GM12892 (cell line): ENCODE results near the gene APOBEC3H.
A peak's percentile ranks its signal among the peaks of the same experiment; 100 is the strongest.

ENCODE experiments used
- DNase-seq: peaks from one replicate; pipeline ENCODE4 v3.0.0; 2011; ENCODE audit not compliant: insufficient read length
- FAIRE-seq: peaks from 2 replicates; lab custom pipeline; 2011; peaks lifted over from hg19 to GRCh38; lab: Jason Lieb, UNC
- POLR2A ChIP-seq: IDR thresholded peaks from 2 replicates; pipeline ENCODE4 v1.6.1; 2011; ENCODE audit warnings: low read depth, low read length, control low read depth
- POLR2AphosphoS5 ChIP-seq: IDR thresholded peaks from 2 replicates; pipeline ENCODE4 v1.6.1; 2011; ENCODE audit warnings: low read depth, low read length, control low read depth
- TAF1 ChIP-seq: IDR thresholded peaks from 2 replicates; pipeline ENCODE4 v1.6.1; 2011; ENCODE audit warnings: low read depth, mild to moderate bottlenecking, control low read depth, low read length, borderline replicate concordance

The APOBEC3H gene

GRCh38 chr22:39148026-39148726 is 51.1 kb downstream of the APOBEC3H start:
- no peak for FAIRE-seq
- no peak for TF ChIP-seq POLR2AphosphoS5
- no peak for TF ChIP-seq TAF1
- TF ChIP-seq POLR2A = no peak

GRCh38 chr22:39148727-39149535 is 51.9 kb downstream of the APOBEC3H start:
- peak; percentile 87 for FAIRE-seq
- TF ChIP-seq POLR2A = 0 out of 2 replicates have a peak, but pooled peaks have one; percentile 47
- no peak for TF ChIP-seq TAF1
- DNase-seq = peak; percentile 66

More at GRCh38 chr22:39148026-39148726, 51.1 kb downstream of the APOBEC3H start:
- no peak for DNase-seq

GRCh38 chr22:39149915-39150847 is 53.1 kb downstream of the APOBEC3H start:
- DNase-seq = no peak
- FAIRE-seq = no peak
- 0 out of 2 replicates have a peak, but pooled peaks have one; percentile 30 for TF ChIP-seq POLR2AphosphoS5
- no peak for TF ChIP-seq TAF1
- TF ChIP-seq POLR2A = no peak

GRCh38 chr22:39150848-39151215 is 53.8 kb downstream of the APOBEC3H start:
- TF ChIP-seq POLR2A (no peak), POLR2AphosphoS5 (no peak), TAF1 (no peak)
- DNase-seq = no peak
- no peak for FAIRE-seq

GRCh38 chr22:39151329-39151975 is 54.4 kb downstream of the APOBEC3H start:
- FAIRE-seq = no peak

GRCh38 chr22:39152024-39152510 is 55.0 kb downstream of the APOBEC3H start:
- TF ChIP-seq POLR2AphosphoS5 (no peak; the same call in 1 of the 2 replicates), POLR2A (no peak), TAF1 (no peak)
- no peak for FAIRE-seq

More at GRCh38 chr22:39151329-39151975, 54.4 kb downstream of the APOBEC3H start:
- TF ChIP-seq TAF1 (no peak), POLR2A (no peak), POLR2AphosphoS5 (no peak)
- no peak for DNase-seq

GRCh38 chr22:39152511-39153219 is 55.6 kb downstream of the APOBEC3H start, which contains the start of gene CBX7:
Gene CBX7 (minus strand): TSS chr22:39152680. CDS start chr22:39152444, 236 bp downstream.
- FAIRE-seq (peak; percentile 97), DNase-seq (peak; percentile 93)
- TF ChIP-seq POLR2A (no peak), TAF1 (no peak), POLR2AphosphoS5 (no peak; the same call in 1 of the 2 replicates)

More at GRCh38 chr22:39152024-39152510, 55.0 kb downstream of the APOBEC3H start:
- DNase-seq = no peak

- no peak for DNase-seq
- TF ChIP-seq POLR2AphosphoS5 (no peak), TAF1 (no peak), POLR2A (no peak)
- peak; percentile 48 for FAIRE-seq
Observed at GRCh38 chr22:39153220-39153717, 56.2 kb downstream of the APOBEC3H start.
